LNCaP clone FGC (cell line): ENCODE data around the gene GNL3L.
"Not testable (repeated sequence)": the region's sequence is repeated elsewhere in the genome, so short reads cannot be mapped to it uniquely, and the experiment has no call there.

Experiments
- DNase-seq: peaks from one replicate; pipeline ENCODE4 v3.0.0-alpha.2; 2011; ENCODE audit warnings: low read depth
- H3K4me3 ChIP-seq: 2 replicates; pipeline ENCODE4 v1.5.1; 2011; ENCODE audit warnings: mild to moderate bottlenecking, low read depth, low read length, control low read depth
- TF ChIP-seq, protein P1 (sequence below): IDR thresholded peaks from 2 replicates; pipeline ENCODE4 v1.5.1; 2012; ENCODE audit warnings: mild to moderate bottlenecking; ENCODE audit not compliant: control insufficient read depth, insufficient read depth; ENCODE audit errors: extremely low read depth

GNL3L gene

DNA sequence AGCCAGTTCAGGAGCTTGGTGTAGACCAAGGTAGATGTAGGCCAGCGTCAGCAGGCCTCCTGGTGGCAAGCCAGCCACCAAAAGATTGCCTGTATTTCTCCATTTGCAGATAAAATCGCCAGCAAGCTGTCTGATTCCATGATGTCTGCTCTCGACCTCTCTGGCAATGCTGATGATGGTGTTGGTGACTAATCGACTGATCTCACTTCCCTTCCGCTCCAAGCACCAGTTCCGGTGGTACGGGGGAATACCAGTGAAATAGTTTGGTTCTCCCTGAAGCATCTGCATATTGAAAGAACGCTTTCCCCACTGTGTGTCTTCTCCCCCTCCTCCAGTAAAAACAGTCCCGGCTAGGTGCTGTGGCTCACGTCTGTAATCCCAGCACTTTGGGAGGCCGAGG lies 30.4 kb downstream of the GNL3L start:
- TF ChIP-seq, protein P1, sequence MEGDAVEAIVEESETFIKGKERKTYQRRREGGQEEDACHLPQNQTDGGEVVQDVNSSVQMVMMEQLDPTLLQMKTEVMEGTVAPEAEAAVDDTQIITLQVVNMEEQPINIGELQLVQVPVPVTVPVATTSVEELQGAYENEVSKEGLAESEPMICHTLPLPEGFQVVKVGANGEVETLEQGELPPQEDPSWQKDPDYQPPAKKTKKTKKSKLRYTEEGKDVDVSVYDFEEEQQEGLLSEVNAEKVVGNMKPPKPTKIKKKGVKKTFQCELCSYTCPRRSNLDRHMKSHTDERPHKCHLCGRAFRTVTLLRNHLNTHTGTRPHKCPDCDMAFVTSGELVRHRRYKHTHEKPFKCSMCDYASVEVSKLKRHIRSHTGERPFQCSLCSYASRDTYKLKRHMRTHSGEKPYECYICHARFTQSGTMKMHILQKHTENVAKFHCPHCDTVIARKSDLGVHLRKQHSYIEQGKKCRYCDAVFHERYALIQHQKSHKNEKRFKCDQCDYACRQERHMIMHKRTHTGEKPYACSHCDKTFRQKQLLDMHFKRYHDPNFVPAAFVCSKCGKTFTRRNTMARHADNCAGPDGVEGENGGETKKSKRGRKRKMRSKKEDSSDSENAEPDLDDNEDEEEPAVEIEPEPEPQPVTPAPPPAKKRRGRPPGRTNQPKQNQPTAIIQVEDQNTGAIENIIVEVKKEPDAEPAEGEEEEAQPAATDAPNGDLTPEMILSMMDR = no peak
- H3K4me3 ChIP-seq = no peak overlapping the region
- DNase-seq = no peak

DNA sequence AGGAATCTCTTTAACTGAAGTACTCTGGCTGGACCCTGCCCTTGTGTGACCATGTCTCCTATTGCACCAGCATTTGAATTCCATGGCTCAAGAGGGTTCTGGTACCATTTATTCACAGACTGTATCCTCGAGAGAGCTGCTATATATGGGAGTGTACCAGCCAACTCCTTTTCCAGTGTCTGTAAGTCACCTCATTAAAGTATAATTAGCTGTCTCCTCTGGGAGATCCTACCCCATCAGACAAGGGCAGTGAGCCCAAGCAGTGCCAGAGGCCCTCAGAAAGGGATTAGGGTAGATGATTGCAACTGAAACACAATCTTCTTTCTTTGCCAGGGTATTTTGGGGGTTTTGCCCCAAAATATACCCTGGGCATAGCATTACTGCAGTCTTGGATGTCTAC lies 31.6 kb downstream of the GNL3L start:
- H3K4me3 ChIP-seq = no peak overlapping the region
- TF ChIP-seq, protein P1 = no peak
- no peak for DNase-seq

DNA sequence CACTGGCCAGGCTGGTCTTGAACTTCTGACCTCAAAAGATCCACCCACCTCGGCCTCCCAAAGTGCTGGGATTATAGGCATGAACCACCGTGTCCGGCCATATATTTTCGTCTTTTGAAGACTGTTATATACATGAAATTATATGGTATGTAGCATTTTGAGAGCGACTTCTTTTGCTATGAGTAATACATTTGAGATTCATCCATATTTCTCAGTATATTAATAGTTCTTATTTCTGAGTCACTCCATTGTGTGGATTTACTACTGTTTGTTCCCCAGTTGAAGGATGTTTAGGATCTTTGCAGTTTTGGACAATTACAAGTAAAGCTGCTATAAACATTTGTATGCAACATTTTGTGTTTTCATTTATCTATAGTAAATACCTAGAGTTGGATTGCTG lies 34.9 kb downstream of the GNL3L start:
- no peak overlapping the region for H3K4me3 ChIP-seq
- TF ChIP-seq, protein P1 = no peak
- DNase-seq = no peak

DNA sequence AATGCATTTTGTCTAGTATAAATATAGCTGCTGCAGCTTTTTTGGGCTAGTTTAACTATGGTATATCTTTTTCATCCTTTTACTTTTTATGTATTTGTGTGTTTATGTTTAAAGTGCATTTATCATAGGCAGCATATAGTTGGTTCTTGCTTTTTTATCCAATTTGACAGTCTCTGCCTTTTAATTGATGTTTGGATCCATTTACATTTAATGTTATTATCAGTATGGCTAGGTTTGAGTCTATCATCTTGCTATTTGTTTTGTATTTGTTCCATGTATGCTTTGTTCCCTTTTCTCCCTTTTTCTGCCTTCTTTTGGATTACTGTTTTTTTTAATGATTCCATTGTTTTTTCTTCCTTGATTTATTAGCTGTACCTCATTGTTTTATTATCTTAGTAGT lies 40.3 kb downstream of the GNL3L start:
- TF ChIP-seq, protein P1 = no peak
- no peak overlapping the region for H3K4me3 ChIP-seq
- no peak for DNase-seq

DNA sequence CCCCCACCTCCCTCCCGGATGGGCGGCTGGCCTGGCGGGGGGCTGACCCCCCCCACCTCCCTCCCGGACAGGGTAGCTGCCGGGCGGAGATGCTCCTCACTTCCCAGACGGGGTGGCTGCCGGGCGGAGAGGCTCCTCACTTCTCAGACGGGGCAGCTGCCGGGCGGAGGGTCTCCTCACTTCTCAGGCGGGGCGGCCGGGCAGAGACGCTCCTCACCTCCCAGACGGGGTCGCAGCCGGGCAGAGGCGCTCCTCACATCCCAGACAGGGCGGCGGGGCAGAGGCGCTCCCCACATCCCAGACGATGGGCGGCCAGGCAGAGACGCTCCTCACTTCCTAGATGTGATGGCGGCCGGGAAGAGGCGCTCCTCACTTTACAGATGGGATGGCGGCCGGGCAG lies 42.6 kb downstream of the GNL3L start:
- DNase-seq, H3K4me3 ChIP-seq: not testable (repeated sequence)

DNA sequence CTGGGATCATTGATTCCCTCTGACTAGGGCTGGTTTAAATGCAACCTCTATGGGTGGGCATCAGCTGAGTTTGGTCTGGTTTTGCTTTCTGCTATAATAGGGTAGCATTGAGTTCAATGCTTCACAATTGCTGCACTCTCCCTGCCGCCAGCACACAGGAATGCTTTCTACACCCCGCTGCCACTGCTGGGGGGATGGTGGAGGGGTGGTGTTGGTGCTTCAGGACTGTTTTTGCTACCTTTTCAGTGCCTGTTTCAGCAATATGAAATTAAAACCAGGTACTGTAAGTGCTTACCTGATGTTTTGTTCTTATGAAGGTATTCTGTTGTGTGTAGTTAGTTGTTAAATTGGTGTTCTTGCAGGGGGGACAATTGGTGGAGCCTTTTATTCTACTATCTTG lies 67.7 kb downstream of the GNL3L start:
- H3K4me3 ChIP-seq = no peak overlapping the region
- TF ChIP-seq, protein P1 = no peak
- DNase-seq = no peak

DNA sequence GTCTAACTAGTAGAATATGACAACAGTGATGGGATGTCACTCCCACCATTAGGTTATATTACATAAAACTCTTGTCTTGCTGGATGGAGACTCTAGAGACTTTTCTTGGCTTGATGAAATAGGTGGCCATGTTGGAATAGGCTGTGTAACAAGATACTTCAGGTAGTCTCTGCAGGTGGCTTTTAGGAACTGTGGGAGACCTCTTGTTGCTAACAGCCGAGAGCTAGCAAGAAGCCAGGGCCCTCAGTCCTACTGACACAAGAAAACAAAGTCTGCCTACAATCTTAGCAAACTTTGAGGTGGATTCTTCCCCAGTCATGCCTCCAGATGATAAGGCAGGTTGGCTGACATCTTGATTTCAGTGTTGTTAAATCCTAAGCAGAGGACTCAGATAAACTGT lies 72.5 kb downstream of the GNL3L start:
- H3K4me3 ChIP-seq = no peak overlapping the region
- TF ChIP-seq, protein P1 = no peak
- DNase-seq = no peak
